Psoas muscle (tissue), 8 donors: Measurements from ENCODE around the gene SMARCAL1. TPM values are rescaled to one million over a fixed set of nuclear protein-coding genes. Genes with fewer than 3 reads are reported as not detected.

Experiments used
- ATAC-seq, 4 donors: fragments of 200-7000 bp; cut with Tn5 transposase; one replicate each; pipeline ENCODE4 v1.9.1; 2020; ENCODE audit warnings: moderate library complexity in 3 of 4, mild to moderate bottlenecking in 2 of 4
- DNase-seq, 2 donors: peaks; one replicate each; pipeline ENCODE4 v3.0.0-alpha.2; 2020
- H3K27ac ChIP-seq: fragments of 200-600 bp; one replicate; pipeline ENCODE4 v1.8.0; 2022
- H3K27me3 ChIP-seq, 3 donors: fragments of 200-600 bp in 1 of 3; one replicate each; pipeline versions ENCODE4 v1.6.1 to v1.8.0; 2013 to 2022; ENCODE audit warnings: low read length in 2 of 3, mild to moderate bottlenecking in 2 of 3, moderate library complexity in 1 of 3; ENCODE audit not compliant: insufficient read depth in 3 of 3
- H3K36me3 ChIP-seq, 2 donors: fragments of 200-600 bp in 1 of 2; one replicate each; pipeline versions ENCODE4 v1.6.1 to v1.8.0; 2013 to 2022; ENCODE audit warnings: low read depth in 1 of 2, mild to moderate bottlenecking in 1 of 2, moderate library complexity in 1 of 2; ENCODE audit not compliant: insufficient read depth in 1 of 2
- H3K4me1 ChIP-seq: fragments of 200-600 bp; one replicate; pipeline ENCODE4 v1.8.0; 2022
- H3K4me3 ChIP-seq: fragments of 200-600 bp; one replicate; pipeline ENCODE4 v1.8.0; 2022; ENCODE audit warnings: mild to moderate bottlenecking
- H3K9me3 ChIP-seq: fragments of 200-600 bp; one replicate; pipeline ENCODE4 v1.8.0; 2022
- WGBS, 3 donors: extraction: QIAGEN DNeasy Blood & Tissue Kit; methylation state at CpG; one replicate each; pipeline versions ENCODE4 v1.1.6 to v1.1.7; 2013; 5-methylcytosine and 5-hydroxymethylcytosine counted together
- intact Hi-C, 2 donors: fragments of 100-400 bp; cut with DNase I; formaldehyde crosslinking; loops; one replicate each; pipeline versions ENCODE4 v1.11.0 to v1.14.2; 2022
- polyA plus RNA-seq, 3 donors: library from polyadenylated mRNA; stranded (reverse); fragments of 200-250 nt; gene quantifications; one replicate each; pipeline ENCODE4 v1.2.3, GENCODE V29; 2013
- total RNA-seq, 4 donors: library from RNA; stranded (reverse); fragmentation: NEBNext Ultra II Directional in 2 of 4; extraction: Animal tissue kit (Norgen Biotek cat#: 25700) in 2 of 4; gene quantifications; one replicate each; pipeline versions ENCODE4 v1.2.1 to v1.2.4, GENCODE V29; 2021 to 2023
- TF ChIP-seq, protein P1 (sequence below): fragments of 200-600 bp; IDR thresholded peaks from one replicate; pipeline ENCODE4 v1.8.0; 2022; ENCODE audit warnings: antibody characterized with exemption
- donor health status: healthy with polysubstance abuse.
- donor health status: DM: no; HTN: no; CAD: no; lungs with moderate emphysema.
- donor health status: Bipolar disorder and iron deficiency.
- donor health status: healthy.
- donor health status: DM: yes; HTN: yes; CAD: no.
- donor health status: DM: no; HTN: no; CAD: no.
- donor health status: DM: no; HTN: no; CAD: no.
- donor health status: DM: yes; HTN: yes; CAD: no.

The SMARCAL1 gene
- total and polyA plus RNA-seq, 7 donors: 7.9 to 18.3 (median 11.4) TPM

DNA sequence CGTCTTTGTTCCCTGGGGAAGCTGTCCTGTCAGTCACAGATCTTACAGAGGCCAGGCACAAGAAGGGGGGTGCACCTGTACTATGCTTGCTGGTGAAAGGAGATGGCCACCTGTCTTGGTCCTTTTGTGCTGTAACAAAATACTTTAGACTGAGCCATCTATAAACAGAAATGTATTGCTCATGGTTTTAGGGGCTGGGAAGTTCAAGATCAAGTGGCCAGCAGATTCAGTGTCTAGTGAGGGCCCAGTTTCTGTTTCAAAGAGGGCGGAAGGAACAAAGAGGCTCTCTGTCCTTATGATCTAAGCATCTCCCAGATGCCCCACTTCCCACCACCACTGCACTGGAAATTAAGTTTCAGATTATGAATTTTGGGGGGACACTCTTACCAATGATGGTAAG lies 50.9 kb downstream of the SMARCAL1 start:
- Histone ChIP-seq H3K9me3 (no peaks in the 10 kb centered on the region), H3K4me1 (no peaks in the 10 kb centered on the region), H3K36me3 (peaks cover 0 to 46% of the 10 kb centered on the region in 2 donors), H3K4me3 (no peak overlapping the region), H3K27ac (no peak overlapping the region), H3K27me3 (no peaks in the 10 kb centered on the region)
- ATAC-seq: no peak
- no peak for DNase-seq
- TF ChIP-seq, protein P1, sequence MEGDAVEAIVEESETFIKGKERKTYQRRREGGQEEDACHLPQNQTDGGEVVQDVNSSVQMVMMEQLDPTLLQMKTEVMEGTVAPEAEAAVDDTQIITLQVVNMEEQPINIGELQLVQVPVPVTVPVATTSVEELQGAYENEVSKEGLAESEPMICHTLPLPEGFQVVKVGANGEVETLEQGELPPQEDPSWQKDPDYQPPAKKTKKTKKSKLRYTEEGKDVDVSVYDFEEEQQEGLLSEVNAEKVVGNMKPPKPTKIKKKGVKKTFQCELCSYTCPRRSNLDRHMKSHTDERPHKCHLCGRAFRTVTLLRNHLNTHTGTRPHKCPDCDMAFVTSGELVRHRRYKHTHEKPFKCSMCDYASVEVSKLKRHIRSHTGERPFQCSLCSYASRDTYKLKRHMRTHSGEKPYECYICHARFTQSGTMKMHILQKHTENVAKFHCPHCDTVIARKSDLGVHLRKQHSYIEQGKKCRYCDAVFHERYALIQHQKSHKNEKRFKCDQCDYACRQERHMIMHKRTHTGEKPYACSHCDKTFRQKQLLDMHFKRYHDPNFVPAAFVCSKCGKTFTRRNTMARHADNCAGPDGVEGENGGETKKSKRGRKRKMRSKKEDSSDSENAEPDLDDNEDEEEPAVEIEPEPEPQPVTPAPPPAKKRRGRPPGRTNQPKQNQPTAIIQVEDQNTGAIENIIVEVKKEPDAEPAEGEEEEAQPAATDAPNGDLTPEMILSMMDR: no peak
- intact Hi-C loops: no loop called here
- 85 to 91% (median 90%) methylated on average over 2 of the region's 2 CpGs for WGBS, 3 donors

DNA sequence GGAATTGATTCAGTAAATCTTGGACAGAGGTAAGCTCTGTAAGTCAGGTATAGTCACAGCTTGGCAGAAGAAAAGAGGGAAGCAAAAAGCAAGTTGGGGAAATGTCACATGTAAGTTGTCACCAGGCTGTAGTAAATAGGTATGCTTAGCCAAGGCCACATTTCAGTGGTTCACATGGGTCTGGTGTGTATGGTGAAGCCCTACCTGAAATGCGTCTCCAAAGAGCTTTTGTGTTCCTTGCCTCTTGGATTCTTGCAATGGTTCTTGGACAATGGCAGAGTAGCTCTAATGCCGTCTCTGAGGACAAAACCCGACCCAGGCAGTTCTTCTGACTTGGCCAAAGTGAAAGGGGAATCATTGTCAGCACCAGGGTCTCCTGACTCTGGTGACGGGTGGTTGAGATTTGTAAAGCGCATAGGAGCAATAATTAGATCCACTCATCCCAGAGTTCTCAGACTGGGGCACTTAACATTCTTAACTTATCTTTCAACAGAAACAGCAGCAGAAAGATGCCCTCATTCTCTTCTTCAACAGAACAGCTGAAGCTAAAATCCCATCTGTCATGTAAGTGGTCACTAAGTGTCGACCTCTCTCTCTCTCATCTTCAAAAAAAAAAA lies 51.9 kb downstream of the SMARCAL1 start:
- no peaks in the 10 kb centered on the region for H3K4me1 ChIP-seq
- TF ChIP-seq, protein P1: no peak
- ATAC-seq (no peak), DNase-seq (no peak)
- peaks cover 0 to 57% of the 10 kb centered on the region in 2 donors for H3K36me3 ChIP-seq
- 88 to 93% (median 90%) methylated on average over 6 of the region's 6 CpGs for WGBS, 3 donors
- intact Hi-C loops: no loop called here
- no peaks in the 10 kb centered on the region for H3K27me3 ChIP-seq
- H3K27ac ChIP-seq: no peak overlapping the region
- no peak overlapping the region for H3K4me3 ChIP-seq
- H3K9me3 ChIP-seq: no peaks in the 10 kb centered on the region

DNA sequence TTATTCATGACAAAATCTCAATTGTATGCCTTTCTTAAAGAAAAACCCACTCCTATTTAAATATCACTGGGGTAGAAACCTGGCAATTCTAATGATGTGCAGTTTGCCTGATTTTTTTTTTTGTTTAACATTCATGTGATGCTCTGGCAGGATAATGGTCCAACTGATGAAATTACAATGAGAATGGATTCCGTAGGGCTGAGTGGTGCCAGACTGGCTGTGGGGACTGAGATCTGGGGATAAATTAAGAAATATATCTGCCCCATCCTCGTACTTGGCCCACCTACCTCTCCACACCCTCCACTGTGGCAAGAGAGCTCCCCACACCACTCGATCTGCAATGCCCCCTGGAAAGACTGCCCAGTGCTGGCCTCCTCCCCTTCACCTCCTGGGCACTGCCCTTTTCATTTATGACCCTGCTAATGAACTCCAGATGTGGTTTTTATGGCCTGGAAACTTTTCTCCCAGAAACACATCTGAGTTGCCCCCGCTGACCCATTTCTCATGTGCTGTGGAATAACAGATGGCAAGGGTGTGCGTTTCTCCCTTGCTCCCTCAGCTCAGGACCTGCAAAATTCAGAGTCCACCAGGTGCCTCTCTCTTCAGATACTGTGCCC lies 53.4 kb downstream of the SMARCAL1 start:
- Histone ChIP-seq H3K27ac (no peak overlapping the region), H3K36me3 (peaks cover 0 to 69% of the 10 kb centered on the region in 2 donors), H3K4me3 (no peak overlapping the region), H3K27me3 (no peaks in the 10 kb centered on the region), H3K9me3 (no peaks in the 10 kb centered on the region), H3K4me1 (no peaks in the 10 kb centered on the region)
- intact Hi-C loops: no loop called here
- no peak for ATAC-seq
- no peak for DNase-seq
- WGBS, 3 donors: 70 to 75% (median 72%) methylated on average over 5 of the region's 5 CpGs
- TF ChIP-seq, protein P1: no peak

DNA sequence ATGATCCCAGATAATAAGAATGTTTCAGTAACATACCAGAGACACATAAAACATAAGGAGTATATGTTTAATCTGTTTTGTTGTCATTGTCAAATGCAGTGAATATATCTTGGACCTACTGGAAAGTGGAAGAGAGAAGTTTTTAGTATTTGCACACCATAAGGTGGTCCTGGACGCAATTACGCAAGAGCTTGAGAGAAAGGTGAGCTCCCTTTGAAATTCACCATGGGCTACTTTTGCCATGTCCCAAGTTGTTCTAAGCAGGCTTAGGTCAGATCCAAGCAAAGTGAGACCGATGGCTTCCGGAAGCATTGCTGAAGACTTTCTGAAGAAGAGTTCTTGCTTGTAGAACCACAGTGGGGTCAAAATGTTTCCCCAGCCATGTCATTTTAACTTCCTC lies 55.6 kb downstream of the SMARCAL1 start:
- no peak overlapping the region for H3K27ac ChIP-seq
- H3K4me1 ChIP-seq: no peaks in the 10 kb centered on the region
- TF ChIP-seq, protein P1: no peak
- H3K9me3 ChIP-seq: no peaks in the 10 kb centered on the region
- ATAC-seq: no peak
- H3K27me3 ChIP-seq: no peaks in the 10 kb centered on the region
- H3K4me3 ChIP-seq: no peak overlapping the region
- H3K36me3 ChIP-seq: peaks cover 0 to 82% of the 10 kb centered on the region in 2 donors
- intact Hi-C loops: no loop called here
- WGBS, 3 donors: 91 to 96% (median 93%) methylated on average over 4 of the region's 4 CpGs
- no peak for DNase-seq

DNA sequence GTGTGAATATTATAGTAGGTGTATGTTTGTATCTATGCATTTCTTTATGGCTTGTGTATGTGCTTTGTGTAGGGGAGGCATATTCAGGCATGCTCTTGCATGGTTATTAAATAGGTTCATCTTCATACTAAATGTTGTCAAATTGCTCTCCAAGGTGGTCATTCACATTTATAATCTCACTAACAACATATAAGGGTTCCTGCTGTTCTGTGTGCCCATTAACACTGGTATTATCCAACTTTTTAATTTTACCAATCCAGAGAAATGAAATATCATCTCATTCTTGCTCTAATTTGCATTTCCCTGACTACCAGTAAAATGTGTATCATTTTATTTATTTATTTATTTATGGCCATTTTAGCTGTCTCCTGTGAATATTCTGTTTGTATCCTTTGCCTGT lies 57.4 kb downstream of the SMARCAL1 start:
- no peak for DNase-seq

More for the DNA sequence above, 57.4 kb downstream of the SMARCAL1 start:
- H3K4me3 ChIP-seq: no peak overlapping the region
- H3K4me1 ChIP-seq: no peaks in the 10 kb centered on the region
- TF ChIP-seq, protein P1: no peak
- H3K9me3 ChIP-seq: no peaks in the 10 kb centered on the region
- H3K27ac ChIP-seq: no peak overlapping the region
- H3K36me3 ChIP-seq: peaks cover 0 to 86% of the 10 kb centered on the region in 2 donors
- ATAC-seq: no peak
- H3K27me3 ChIP-seq: no peaks in the 10 kb centered on the region
- intact Hi-C loops: no loop called here
